Activated CD4-positive, CD25-positive, alpha-beta regulatory T cell (primary cell): ENCODE data around the gene TBC1D7.

Experiments used
- DNase-seq, 4 experiments: peaks; one replicate each; lab custom pipeline; 2025; lab: John Stamatoyannopoulos, UW

TBC1D7 gene

GRCh38 chr6:13294499-13295069 lies 33.8 kb downstream of the TBC1D7 start:
- DNase-seq, result no peak

GRCh38 chr6:13292774-13293173 lies 35.6 kb downstream of the TBC1D7 start:
- no peak for DNase-seq

GRCh38 chr6:13290335-13290734 lies 38.0 kb downstream of the TBC1D7 start:
- DNase-seq, result no peak

GRCh38 chr6:13289789-13290318 lies 38.5 kb downstream of the TBC1D7 start:
- DNase-seq, result no peak

GRCh38 chr6:13288969-13289391 lies 39.4 kb downstream of the TBC1D7 start:
- no peak for DNase-seq

GRCh38 chr6:13288481-13288880 lies 39.9 kb downstream of the TBC1D7 start:
- no peak for DNase-seq

GRCh38 chr6:13287104-13287503 lies 41.2 kb downstream of the TBC1D7 start:
- no peak for DNase-seq

- no peak for DNase-seq
These were observed 42.2 kb downstream of the TBC1D7 start for GRCh38 chr6:13286181-13286580.

GRCh38 chr6:13285705-13286104 lies 42.6 kb downstream of the TBC1D7 start:
- DNase-seq, result no peak

- no peak for DNase-seq
These were observed 43.7 kb downstream of the TBC1D7 start for GRCh38 chr6:13284646-13285045.

GRCh38 chr6:13283331-13283730 lies 45.0 kb downstream of the TBC1D7 start:
- no peak for DNase-seq

- DNase-seq, result no peak
These were observed 45.8 kb downstream of the TBC1D7 start for GRCh38 chr6:13282393-13283069.

GRCh38 chr6:13281686-13282085 lies 46.7 kb downstream of the TBC1D7 start:
- DNase-seq, result no peak

- DNase-seq, result no peak
These were observed 48.1 kb downstream of the TBC1D7 start for GRCh38 chr6:13280254-13280653.

GRCh38 chr6:13278991-13279390 lies 49.3 kb downstream of the TBC1D7 start:
- DNase-seq, result no peak

- DNase-seq, result no peak
These were observed 50.2 kb downstream of the TBC1D7 start for GRCh38 chr6:13278164-13278563.

- no peak for DNase-seq
These were observed 51.1 kb downstream of the TBC1D7 start for GRCh38 chr6:13277231-13277630.

- no peak for DNase-seq
These were observed 52.8 kb downstream of the TBC1D7 start for GRCh38 chr6:13275435-13275989.

GRCh38 chr6:13274707-13275434 lies 53.5 kb downstream of the TBC1D7 start:
- DNase-seq, result no peak

- DNase-seq, result peak in 2 of 4 experiments; percentile 8 to 26
These were observed 54.2 kb downstream of the TBC1D7 start for GRCh38 chr6:13273931-13274706.

- DNase-seq, result no peak
These were observed 55.0 kb downstream of the TBC1D7 start for GRCh38 chr6:13273202-13273930.
